GM19463 (cell line): Measurements from ENCODE around the gene UNC119.

ENCODE experiments used
- ATAC-seq: cut with Tn5 transposase; IDR thresholded peaks from one replicate; pipeline ENCODE4 v1.9.1; 2021; ENCODE audit warnings: mild to moderate bottlenecking, moderate library complexity; ENCODE audit not compliant: unreplicated experiment

Gene UNC119

DNA sequence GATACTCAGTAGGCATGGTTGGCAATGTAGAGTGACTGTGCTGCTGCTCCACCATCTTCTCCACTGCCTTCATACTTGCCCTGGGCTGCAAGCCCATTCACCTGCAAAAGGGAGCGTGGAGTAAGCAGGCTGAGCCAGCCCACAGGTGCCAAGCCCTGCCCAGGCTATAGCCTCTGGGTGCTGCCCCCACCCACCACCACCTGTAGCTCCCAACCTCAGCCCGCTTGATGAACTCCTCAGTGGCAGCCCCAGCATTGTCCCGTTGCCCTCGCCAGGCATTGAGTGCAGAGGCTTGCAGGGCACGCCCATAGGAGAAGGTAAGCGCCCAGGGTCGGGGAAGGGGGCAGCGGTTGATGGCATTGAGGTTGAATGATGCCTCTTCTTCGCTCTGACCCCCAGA, 21.1 kb upstream of the UNC119 start:
- ATAC-seq, result no peak

GRCh38 chr17:28573040-28573380, 20.6 kb upstream of the UNC119 start:
- ATAC-seq, result no peak

DNA sequence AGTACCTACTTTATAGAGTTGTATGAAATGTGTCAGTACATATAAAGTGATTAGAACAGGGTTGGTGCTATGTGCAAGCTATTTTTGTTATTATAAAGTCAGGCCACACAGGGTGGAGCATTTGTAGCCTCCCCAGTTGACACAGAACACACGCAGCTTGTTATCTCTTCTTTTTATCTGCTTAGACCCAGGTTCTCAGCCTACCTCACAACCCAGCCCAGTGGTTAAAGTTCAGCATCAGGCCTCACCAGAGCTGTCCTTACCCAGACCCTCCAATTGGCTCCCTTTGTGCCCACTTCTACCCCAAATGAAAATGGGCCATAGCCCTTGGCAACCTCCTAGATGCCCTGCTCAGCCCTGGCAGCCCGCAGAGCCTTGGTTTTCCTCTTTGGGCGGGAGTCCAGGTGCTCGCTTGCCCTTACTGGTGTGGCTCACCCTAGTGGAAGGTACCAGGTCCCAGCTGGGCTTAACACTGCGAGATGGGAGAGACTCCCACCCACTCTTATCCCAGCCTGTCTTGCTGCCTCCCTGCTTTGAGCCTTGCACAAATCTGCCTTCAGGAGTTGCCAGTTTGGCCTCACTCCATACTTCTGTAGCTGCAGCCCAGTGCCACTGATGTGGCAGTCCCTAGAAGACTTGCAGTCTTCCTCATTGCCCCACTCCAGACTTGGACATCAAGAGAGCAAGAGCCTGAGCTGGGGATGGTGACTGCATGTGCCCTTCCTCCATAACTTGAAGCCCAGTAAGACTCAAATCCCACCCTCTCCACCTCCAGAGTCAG, 20.0 kb upstream of the UNC119 start:
- no peak for ATAC-seq

- ATAC-seq, result peak; percentile 91
Observed at GRCh38 chr17:28571361-28572122, 19.1 kb upstream of the UNC119 start, which contains the start of gene PIGS. PIGS (minus strand) TSS chr17:28571524; CDS start chr17:28571496, 28 bp downstream.

DNA sequence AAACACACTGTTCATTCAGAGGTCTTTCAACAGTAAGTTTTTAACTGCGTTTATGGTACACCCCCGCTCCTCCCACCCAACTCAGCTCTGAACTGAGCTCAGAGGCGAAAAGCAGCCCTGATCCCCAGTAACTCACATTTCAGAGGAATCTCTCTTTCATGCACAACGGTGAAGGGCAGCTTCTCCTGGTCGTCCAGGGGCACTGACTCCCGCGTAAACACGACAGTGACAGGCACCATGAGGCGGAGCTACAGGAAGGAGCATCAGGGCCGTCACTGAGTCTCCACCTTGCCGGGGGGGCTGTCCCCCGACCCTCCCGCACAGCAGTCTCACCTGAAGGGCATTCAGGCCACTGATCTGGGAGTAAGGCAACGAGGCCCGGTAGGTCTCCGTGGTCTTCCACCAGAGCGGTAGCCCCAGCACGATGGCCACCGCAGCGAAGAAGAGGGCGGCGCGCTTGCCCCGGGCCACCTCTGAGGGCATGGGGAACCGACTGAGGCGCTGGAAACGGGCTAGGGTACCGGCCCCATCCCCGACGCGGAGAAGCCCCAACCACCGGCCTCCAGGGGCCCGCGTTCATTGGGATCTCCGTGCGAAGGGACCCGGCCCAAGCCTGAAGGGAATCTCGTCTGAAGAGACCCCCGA, 18.4 kb upstream of the UNC119 start:
- ATAC-seq, result no peak

DNA sequence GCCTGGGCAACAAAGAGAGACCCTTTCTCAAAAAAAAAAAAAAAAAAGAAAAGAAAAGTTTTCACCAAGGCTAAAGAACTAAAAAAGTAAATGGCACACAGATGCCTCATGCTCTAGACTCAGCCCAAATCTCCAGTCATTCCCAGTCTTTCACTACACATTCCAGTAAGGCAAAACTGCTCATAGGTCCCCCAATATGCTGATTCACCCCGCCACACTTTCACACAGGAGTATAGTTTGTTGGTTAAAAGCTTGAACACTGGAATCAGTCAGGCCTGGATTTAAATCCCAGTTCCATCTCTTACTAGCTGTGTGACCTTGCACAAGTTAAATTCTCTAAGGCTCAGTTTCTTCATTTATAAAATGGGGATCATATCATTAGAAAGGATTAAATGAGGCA, 17.0 kb upstream of the UNC119 start:
- ATAC-seq, result no peak

GRCh38 chr17:28567604-28568003, 15.2 kb upstream of the UNC119 start:
- ATAC-seq, result no peak

- no peak for ATAC-seq
Observed at GRCh38 chr17:28563475-28563874, 11.1 kb upstream of the UNC119 start.

- no peak for ATAC-seq
Observed at GRCh38 chr17:28555022-28555421, 2.6 kb upstream of the UNC119 start.

DNA sequence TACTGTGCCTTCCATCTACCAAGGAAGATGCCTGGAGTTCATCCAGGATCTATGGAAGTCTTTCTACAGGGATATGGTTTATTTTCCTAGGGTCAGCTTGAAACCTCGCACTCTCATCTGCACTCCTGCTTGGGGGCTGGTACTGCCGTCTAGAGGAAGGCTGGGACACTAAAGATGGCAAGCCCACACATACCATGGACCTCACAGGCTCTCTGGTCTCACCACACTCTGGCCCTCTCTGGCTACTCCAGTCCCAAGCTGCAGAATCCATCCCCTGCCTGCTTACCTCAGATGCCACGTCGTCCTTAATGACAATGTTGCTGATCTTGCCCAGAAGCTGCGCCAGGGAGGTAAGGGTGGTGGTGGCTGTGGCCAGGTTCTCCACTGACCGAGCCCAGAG, 2.1 kb upstream of the UNC119 start:
- no peak for ATAC-seq

GRCh38 chr17:28553000-28553505, 629 bp upstream of the UNC119 start:
- ATAC-seq, result no peak

DNA sequence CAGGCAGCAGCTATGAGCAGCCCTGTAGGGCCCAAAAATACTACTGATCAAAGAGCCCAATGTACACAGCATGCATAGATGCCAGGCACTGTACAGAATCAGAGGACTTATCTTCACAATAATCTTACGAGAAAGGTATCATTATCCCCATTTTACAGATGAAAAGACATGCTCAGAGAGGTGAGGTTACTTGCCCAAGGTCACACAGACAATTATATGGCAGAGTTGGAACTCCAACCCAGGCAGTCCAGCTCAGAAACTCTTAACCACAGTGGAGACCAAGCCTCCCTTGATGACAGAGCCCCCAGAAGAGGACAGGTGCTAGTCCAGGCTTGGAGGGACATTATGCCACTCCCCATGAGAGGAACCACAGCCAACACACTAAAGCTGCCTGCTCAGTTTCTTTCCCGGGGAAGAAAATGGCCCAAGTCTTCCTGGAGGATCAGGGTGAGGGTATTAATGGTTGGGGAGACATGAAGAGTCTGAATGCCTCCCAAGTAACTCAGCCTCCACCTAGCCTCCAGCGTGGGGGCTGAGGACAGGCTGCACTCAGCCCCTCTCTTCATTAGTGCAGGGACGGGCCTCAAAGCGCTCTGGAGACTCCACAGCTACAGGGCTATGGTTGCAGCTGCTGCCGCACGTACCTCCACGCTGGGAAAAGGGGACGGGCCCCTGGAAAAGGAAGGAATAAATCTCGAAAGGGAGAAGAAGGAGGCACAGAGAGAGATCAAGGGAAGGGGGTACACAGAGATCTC, 826 bp downstream of the UNC119 start:
- ATAC-seq, result no peak

- ATAC-seq, result no peak
Observed at GRCh38 chr17:28550858-28551257, 1.6 kb downstream of the UNC119 start.

GRCh38 chr17:28549236-28550132, 2.9 kb downstream of the UNC119 start:
- ATAC-seq, result peak; percentile 41

GRCh38 chr17:28548417-28549130, 3.9 kb downstream of the UNC119 start:
- ATAC-seq, result no peak

GRCh38 chr17:28547623-28548416, 4.6 kb downstream of the UNC119 start:
- ATAC-seq, result peak; percentile 32

DNA sequence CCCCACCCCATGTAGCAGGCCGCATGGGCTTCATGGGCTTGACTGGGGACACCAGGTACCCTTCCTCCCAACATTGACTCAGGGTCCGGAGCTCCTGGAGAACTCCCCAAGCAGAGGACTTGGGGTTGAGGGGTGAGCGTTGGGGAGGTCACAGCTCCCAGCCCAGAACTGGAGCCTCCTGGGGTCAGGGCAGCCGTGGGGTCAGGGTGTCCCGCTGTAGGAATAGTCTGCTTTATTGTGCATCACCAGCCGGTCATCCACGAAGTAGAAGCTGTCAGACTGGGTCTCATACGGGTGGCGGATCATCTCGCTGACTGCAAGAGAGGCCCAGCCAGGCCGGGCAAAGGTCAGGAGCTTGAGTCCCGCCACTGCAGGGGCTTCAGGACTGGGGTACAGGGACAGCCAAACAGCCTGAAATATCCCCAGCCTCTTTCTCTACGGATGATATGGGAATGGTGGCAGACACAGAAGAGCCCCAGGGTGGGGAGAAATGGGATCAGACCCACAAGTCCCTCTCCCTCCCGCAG, 5.3 kb downstream of the UNC119 start:
- no peak for ATAC-seq

DNA sequence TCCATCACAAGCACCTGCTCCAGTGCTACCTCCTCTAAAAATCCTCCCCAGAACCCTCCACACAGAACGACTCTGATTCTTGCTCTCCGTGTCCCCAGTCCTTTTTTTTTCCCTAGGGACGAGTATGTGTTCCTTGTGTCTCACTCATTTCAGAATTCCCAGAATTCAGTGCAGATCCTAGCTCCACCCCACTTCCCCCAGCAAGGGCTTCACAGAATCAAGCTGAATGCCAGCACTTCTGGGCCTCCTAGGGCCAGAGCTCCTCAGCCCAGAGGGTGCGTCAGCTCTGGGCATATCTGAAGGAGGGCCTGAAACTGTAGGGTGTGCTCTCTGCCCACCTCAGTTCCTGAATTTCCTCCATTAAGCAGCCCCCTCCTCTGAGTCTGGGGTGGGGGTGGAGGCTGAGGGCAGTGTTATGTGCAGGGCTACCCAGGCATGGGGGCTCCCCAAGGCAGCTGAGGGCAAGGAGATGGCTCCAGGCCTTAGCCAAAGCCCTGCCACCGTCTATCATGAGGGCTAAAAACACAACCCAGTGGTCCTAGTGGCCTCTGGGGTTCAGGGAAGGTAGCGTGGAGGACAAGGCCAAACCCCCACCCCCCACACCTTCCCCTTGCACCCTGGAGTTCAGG, 6.5 kb downstream of the UNC119 start:
- no peak for ATAC-seq
